ENCODE results near the gene TMEM50A.
"Not testable (repeated sequence)": the region's sequence is repeated elsewhere in the genome, so short reads cannot be mapped to it uniquely, and the experiment has no call there.

TMEM50A gene

GRCh38 chr1:25336922-25337354 lies 1.2 kb upstream of the TMEM50A start:
- not testable (repeated sequence) for DNase-seq (ENCODE audit: low spot score)

- not testable (repeated sequence) for DNase-seq (ENCODE audit: low spot score)
These were observed 499 bp upstream of the TMEM50A start for GRCh38 chr1:25337483-25338187.

- DNase-seq (ENCODE audit: low spot score) = no peak
These were observed 852 bp downstream of the TMEM50A start for GRCh38 chr1:25338986-25339385.

GRCh38 chr1:25341746-25342145 lies 3.6 kb downstream of the TMEM50A start:
- no peak for DNase-seq (ENCODE audit: low spot score)

DNA sequence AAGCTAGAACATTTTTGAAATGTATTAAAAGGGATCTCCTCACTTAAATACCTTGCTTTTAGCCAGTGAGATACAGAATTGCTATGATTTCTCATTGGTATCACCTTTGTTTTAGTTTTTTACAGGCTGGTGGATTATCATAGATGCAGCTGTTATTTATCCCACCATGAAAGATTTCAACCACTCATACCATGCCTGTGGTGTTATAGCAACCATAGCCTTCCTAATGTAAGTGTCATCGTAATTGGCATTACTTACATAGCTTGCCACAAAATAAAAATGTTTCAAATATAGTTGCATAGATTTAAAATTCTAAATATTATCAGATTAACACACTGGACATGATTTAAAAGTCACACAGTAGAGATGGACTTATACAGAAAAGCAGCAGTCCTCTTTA lies 4.7 kb downstream of the TMEM50A start:
- no peak for DNase-seq (ENCODE audit: low spot score)

DNA sequence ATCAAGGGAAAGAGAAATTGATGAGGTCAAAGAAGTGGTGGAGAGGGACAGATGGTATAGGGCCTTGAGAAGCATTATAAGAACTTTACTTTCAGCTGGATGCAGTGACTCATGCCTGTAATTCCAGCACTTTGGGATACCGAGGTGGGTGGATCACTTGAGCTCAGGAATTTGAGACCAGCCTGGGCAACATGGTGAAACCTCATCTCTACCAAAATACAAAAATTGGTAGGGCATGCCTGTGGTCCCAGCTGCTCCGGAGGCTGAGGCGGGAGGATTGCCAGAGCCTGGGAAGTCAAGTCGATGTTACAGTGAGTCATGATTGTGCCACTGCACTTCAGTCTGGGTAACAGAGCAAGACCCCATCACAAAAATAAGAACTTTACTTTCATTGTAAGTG lies 5.7 kb downstream of the TMEM50A start:
- DNase-seq (ENCODE audit: low spot score) = no peak

GRCh38 chr1:25347556-25347955 lies 9.4 kb downstream of the TMEM50A start:
- DNase-seq (ENCODE audit: low spot score) = no peak

GRCh38 chr1:25349606-25350005 lies 11.5 kb downstream of the TMEM50A start:
- no peak for DNase-seq (ENCODE audit: low spot score)

GRCh38 chr1:25355841-25356395 lies 17.8 kb downstream of the TMEM50A start:
- no peak for DNase-seq (ENCODE audit: low spot score)

- DNase-seq (ENCODE audit: low spot score) = no peak
These were observed 18.3 kb downstream of the TMEM50A start for GRCh38 chr1:25356441-25356840.

GRCh38 chr1:25356848-25357247 lies 18.7 kb downstream of the TMEM50A start:
- no peak for DNase-seq (ENCODE audit: low spot score)

DNA sequence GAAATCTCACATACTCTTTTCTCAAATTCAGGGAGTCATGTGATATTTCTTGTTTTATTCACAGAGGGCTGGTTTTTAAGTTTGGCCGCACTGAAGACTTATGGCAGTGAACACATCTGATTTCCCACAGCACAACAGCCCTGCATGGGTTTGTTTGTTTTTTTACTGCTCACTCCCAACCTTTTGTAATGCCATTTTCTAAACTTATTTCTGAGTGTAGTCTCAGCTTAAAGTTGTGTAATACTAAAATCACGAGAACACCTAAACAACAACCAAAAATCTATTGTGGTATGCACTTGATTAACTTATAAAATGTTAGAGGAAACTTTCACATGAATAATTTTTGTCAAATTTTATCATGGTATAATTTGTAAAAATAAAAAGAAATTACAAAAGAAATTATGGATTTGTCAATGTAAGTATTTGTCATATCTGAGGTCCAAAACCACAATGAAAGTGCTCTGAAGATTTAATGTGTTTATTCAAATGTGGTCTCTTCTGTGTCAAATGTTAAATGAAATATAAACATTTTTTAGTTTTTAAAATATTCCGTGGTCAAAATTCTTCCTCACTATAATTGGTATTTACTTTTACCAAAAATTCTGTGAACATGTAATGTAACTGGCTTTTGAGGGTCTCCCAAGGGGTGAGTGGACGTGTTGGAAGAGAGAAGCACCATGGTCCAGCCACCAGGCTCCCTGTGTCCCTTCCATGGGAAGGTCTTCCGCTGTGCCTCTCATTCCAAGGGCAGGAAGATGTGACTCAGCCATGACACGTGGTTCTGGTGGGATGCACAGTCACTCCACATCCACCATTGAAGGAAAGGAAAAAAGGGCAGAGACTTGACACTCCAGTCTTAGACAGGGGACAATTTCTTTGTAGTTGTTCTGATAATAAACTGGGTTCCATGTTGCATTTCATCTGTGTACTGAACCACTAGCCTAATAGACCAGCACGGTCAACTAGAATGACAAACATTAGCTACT lies 22.8 kb downstream of the TMEM50A start:
- DNase-seq (ENCODE audit: low spot score) = no peak

- no peak for DNase-seq (ENCODE audit: low spot score)
These were observed 23.8 kb downstream of the TMEM50A start for GRCh38 chr1:25361901-25362300.

DNA sequence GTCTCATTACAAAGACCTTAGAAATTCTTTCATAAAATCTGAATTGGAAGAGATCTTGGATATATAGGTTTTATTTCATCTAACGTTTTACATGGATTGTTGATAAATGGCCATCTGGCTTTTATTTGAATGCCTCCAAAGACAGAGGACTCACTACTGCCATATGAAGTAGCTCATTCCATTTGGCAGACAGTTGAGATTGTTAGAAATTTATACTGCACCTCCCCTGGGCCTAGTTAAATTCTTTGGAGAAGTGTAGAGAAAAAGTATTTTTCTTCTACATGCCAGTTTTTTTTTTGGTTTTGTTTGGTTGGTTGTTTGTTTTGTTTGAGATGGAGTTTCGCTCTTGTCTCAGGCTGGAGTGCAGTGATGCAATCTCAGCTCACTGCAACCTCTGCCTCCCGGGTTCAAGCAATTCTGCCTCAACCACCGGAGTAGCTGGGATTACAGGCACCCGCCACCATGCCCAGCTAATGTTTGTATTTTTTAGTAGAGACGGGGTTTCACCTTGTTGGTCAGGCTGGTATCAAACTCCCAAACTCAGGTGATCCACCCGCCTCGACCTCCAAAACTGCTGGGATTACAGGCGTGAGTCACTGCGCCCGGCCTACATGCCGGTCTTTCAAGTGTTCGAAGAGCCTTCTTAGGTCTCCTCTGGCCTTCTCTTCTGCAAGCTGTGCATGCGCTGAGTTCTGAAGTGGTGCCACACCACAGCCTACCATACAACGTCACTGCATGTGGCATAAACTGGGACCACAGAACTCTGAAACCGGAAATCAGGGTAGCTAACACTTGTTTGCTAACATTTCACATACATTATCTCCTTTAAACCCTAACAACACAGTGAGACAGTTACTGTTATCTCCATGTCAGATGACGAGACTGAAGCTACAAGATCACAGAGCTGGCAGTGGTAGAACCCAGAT lies 24.8 kb downstream of the TMEM50A start:
- not testable (repeated sequence) for DNase-seq (ENCODE audit: low spot score)

DNA sequence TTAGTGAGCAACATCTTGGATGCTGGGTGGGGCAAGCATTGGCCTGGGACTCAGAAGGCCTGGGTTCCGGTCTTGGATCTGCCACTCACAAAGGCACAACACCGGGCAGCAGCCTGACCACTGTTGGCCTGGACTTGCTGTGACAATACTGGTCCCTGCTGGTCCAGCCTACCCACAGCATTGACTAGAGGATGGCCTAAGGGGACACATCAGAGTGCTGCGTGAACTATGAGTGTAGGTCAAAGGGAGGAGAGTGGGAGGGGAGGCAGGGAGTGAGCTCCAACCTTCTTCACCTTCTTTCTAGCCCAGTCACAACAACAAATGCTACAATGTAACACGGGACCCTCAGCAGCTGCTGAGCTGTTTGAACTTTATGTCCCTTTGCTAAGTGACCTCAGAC lies 31.1 kb downstream of the TMEM50A start:
- DNase-seq (ENCODE audit: low spot score) = no peak

DNA sequence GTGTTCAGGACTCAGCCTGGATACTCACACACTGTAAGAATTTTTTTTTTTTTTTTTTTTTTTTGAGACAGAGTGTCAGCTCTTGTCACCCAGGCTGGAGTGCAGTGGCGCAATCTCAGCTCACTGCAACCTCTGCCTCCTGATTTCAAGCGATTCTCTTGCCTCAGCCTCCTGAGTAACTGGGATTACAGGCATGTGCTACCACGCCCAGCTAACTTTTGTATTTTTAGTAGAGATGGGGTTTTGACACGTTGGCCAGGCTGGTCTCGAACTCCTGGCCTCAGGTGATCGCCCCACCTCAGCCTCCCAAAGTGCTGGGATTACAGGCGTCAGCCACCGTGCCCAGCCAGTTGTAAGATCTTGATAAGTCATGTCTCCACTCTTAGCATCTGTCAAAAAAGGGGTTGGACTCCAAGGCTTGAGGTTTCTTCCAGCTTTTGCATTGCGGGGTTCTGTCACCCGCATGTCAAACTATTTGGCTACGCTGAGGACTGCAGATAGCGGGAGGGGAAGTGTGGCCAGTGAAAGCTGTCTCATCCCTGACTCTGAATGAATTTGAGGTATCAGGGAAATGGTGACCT lies 31.6 kb downstream of the TMEM50A start:
- not testable (repeated sequence) for DNase-seq (ENCODE audit: low spot score)

- not testable (repeated sequence) for DNase-seq (ENCODE audit: low spot score)
These were observed 33.6 kb downstream of the TMEM50A start for GRCh38 chr1:25371757-25372156.

GRCh38 chr1:25378367-25378766 lies 40.2 kb downstream of the TMEM50A start:
- DNase-seq (ENCODE audit: low spot score) = not testable (repeated sequence)

DNA sequence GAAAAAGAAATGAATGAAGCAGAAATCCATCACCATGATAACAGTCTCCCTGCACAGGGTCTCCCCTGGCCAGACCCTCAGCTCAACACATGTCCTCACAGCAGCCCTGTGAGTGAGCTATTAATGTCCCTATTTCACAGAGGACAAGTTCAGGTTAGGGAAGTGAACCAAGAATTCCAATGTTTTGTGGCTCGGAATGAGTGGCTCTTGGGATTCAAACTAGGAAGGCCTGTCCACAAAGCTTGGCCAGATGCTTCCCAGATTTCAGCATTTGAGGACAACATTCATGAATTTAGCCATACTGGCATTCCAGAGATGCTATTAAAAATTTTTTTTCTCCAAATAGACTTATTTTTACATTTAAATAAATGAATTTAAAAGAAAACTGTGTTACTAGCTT lies 44.4 kb downstream of the TMEM50A start:
- not testable (repeated sequence) for DNase-seq (ENCODE audit: low spot score)

- DNase-seq (ENCODE audit: low spot score) = not testable (repeated sequence)
These were observed 45.0 kb downstream of the TMEM50A start for GRCh38 chr1:25383090-25383489.

DNA sequence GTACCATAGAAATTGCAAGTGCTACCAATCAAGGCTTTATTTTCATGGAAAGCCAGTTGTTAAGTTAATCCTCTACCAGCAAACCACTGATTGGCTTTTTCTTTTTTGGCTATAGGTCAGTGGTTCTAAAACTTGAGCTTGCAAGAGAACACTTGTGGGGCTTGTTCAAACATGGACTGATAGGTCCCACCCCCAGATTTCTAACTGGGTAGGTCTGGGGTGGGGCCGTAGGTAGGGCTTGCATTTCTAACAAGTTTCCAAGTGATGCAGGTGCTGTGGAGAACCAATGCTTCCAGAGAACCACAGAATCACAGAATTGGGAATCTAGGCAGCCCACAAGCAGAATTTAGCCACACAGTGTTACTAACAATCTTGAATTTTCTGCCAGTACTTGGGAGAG lies 45.7 kb downstream of the TMEM50A start:
- DNase-seq (ENCODE audit: low spot score) = not testable (repeated sequence)
